HG03457 (cell line): ENCODE measurements around the gene ACKR3.

Experiments used
- ATAC-seq: cut with Tn5 transposase; IDR thresholded peaks from one replicate; pipeline ENCODE4 v1.9.1; 2021; ENCODE audit warnings: moderate number of reproducible peaks; ENCODE audit not compliant: unreplicated experiment

ACKR3 gene

DNA sequence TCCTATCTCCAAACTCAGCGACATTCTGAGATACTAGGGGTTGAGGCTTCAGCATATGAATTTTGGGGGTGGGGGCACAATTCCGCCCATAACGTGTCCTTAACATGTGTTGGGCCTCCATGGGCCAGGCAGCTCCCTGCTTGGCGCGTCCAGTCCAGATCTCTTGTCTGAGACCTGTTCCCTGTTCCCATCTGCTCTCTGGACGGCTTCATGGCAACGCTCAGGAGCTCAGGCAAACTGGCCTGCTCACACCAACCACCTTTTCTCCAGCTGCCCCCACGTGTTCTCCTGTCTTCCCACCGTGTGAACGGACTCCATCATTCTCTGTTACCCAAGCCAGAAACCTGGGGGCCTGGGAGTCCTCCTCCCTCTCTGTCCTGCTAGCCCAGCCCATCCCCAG lies 36.4 kb downstream of the ACKR3 start:
- no peak for ATAC-seq

DNA sequence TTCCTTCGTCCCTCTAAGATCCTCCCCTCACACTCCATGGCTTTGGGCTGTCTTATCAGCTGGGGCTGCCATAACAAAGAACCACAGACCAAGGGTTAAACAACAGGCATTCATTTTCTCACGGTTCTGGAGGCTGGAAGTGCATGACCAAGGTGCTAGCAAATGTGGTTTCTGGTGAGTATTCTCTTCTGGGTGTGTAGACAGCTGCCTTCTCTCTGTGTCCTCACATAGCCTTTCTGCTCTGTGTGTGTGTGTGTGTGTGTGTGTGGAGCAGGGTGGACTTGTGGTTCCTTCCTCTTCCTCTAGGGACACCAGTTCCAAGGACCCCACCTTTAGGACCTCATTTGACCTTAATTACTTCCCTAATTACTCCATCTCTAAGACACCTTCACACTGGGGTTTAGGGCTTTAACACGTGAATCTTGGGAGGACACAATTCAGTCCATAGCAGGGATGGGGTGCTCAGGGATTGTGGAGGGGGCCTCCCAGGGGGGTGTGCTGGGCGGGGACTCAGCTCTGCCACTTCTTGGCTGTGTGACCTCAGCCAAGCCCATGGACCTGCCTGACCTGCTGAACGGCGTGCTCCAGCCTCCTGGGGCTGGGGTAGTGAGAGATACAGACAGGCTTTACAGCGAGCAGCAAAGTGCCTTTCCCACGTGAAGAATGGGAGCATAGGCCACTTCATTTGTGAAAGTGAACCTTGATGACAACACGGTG lies 38.0 kb downstream of the ACKR3 start:
- ATAC-seq: no peak

DNA sequence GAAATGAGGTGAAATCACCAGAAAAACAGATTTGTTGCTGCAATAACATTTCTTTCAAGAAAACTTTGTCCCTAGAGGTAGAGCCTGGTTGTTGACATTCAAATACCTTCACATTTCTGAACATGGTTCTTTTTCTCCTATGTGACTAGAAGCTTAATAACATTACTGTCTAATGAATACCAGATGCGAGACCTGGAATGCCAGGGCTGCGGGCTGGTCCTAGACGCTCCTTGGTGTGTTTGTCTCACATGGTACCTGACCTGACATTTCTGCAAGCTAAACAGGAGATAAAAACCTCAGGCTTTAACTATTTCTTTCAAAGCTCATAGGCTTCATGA lies 38.5 kb downstream of the ACKR3 start:
- no peak for ATAC-seq

DNA sequence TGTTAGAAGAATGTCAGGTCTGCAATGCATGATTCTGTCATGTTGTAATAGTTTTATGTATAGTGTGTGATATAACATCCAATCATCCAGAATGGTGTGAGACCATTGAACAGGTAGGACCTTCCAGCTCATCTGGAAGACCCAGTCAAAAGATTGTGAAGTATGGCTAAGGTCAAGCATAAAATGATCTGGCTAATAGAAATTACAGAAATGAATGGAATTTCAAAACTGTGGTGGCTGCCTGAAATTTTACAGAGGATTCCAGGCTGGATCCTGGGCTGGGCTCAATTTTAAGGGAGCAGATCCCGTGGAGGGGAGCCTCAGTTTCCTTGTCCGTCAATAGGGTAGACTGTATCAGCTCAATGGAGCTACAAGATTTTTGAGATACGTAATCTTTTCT lies 39.1 kb downstream of the ACKR3 start:
- ATAC-seq: no peak

DNA sequence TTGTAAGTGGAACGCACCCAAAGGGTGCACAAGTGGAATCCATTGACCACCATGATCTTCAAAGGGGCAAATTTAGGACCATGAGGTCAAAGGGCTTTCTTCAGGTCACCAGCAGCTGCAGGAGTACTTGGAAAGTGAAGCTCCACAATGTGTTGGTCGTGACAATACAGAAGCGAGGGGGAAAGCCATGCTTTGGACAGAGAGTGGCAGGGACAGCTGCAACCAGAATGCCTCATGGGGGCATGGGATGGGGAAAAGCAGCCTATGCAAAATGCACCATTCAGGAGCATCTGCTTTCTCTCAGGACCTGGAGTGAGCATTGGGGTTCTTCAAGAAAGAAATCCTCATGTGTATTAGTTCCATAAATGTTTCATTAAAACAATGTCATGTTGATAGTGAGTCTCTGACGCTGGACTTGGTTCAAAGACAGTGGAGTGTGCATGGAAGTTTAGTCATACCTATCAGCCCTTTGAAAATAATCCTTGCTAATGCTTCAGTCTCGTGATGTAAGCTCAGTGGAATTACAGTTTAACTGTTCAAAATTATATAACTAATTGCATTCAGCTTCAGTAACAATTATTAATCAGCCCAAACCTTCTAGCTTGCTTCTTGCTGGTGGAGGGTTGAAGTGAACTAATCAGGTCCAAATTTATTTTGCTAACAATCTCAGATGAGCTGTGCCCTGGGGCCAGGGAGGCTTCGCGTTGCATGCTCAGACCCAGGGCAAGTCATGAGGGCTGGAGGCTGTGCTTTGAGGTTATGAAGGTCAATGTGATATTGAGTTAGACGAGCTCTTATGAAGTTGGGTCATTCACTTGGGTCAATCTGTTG lies 41.6 kb downstream of the ACKR3 start:
- ATAC-seq: no peak

DNA sequence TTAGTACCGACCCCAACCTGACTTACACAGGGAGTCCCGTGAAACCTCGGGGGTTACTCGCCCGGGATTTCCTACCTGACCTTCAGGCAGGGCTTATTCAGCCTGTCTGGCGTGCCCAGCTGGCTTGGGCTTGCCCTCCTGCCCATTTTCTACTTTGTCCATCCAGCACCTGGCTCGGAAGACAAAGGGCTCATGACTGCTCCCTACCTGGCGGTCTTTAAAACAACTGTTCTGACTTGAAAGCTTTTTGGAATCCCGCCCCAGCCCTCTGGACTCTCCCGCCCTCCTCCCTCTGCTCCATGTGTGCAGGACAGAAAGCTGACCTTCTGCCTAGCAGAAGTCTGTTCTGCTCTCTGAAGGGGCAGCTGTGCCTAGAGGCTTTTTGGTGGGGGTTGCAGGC lies 43.1 kb downstream of the ACKR3 start:
- no peak for ATAC-seq

DNA sequence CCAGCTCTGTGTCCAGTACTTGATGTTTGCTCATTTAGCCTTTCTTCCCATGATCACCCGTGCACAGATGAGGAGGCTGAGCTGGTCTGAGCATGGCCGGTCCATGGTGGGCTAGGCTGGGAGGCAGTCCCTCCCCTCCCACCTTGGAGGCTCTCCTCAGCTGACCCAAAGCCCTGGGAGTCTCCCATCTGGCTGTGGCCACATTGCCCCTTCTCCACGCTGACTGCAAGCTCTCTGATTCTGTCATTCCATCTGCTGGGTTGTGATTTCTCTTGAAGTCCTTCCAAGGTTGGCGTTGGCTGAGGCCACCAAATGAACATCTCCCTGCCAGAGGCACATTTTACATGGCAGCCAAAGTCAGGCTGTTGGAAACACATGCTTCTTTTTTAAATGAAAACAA lies 44.0 kb downstream of the ACKR3 start:
- ATAC-seq: no peak

DNA sequence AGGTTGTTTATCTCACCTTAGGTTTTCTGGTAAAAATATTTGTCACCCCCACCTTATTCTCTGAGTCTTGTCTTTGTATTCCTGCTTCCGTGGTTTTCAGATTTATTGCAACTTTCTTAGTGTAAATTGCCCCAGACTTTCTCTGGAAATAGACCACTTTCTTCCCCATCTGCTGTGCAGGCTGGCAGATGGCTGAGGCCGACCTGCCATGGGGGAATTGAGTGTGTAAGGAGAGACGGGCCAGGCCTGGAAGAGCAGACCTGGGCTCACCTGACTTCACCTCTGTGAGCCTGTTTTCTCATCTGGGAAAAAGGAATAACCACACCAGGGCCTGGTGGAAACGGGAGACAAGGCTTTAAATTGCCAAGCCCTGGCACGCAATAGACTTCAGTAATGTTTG lies 44.9 kb downstream of the ACKR3 start:
- no peak for ATAC-seq

DNA sequence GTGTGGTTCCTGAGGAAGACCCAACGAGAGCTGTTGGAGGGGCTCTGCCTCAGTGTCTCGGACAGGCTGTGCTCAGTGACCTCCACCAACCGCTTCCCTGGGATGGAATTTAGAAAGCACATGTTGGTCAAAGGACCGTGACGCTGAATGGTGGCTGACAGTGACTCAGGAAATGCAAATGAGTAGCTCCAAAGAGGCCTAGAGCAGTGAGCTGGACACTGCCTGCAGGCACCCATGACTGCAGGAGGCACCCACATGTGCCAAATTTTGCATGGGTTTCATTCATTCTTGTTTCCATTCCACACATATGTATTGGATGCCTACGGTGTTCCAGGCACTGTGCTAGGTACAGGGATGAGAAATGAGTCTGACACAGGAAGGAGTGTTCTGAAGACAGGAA lies 46.4 kb downstream of the ACKR3 start:
- ATAC-seq: no peak

DNA sequence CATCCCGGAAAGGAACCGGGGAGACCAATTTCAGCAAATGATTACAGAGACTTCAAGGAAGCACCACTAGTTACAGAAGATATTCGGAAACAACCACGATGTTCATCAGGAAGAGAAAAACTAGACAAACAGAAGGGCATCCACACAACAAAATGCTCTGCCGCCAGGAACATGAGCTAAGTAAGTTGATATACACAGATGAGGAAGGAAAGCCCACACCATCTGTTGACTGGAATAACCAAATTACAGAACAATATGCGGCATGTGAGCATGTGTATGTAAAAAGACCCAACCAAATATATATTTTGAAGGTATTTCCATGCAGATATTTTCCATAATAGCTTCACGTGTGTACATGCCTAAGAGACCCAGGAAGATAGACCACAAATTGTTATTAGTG lies 47.0 kb downstream of the ACKR3 start:
- no peak for ATAC-seq

DNA sequence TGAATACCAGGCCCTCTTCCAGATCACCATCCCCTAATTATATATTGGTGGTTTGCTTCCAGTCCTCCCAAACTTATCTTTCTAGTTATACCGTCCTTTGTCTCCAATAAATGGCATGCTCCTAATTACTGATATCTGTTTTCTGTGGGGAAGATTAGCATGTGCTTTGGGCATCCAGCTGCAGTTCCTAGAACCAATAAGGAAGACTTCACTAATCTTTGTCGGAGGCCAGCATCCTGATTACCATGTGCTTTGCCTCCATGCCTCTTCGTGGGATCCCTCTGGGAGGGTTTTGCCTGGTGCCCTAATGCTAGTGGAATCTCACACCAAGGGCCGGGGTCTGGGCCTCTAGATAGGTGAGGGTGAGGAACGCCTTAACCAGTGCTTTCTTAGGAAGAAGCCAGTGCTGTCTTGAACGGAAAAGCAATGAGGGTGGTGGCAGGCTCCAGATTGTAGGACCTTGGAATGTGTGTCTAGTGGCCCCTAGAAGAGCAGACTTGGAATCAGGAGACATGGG lies 47.7 kb downstream of the ACKR3 start:
- ATAC-seq: no peak

DNA sequence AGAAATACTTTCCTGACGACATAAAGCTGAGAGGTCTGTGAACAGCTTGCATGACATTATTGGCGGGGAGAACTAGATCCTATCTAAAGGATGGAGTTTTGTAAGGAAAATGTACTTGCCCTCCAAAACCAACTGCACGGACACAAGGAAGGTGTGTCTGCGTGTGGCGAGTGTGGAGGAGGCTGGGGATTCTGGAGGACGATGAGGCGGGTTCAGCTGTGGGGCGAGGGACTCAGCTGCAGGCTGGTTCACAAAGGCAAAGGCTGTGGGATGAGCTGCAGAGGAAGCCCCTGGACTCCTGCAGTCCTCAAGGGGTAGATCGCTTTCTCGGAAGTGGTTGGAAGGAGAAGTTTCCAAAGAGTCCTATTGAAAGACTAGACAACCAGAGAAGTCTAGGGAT lies 48.2 kb downstream of the ACKR3 start:
- ATAC-seq: no peak

DNA sequence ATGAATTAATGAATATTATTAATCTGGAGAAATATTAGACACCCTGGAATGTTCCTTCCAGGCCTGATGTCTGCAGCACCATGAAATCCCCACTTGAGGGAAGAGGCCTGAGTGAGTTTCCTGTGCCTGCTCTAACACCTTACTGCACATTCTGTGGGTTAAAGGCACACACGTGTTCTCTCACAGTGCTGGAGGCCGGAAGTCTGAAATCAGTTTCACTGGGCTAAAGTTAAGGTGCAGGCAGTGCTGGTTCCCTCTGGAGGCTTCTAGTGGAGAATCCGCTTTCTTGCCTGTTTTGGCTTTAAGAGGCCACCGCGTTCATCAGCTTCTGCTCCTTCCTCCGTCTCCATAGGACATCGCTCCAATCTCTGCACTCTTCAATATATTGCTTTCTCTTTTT lies 48.7 kb downstream of the ACKR3 start:
- no peak for ATAC-seq

DNA sequence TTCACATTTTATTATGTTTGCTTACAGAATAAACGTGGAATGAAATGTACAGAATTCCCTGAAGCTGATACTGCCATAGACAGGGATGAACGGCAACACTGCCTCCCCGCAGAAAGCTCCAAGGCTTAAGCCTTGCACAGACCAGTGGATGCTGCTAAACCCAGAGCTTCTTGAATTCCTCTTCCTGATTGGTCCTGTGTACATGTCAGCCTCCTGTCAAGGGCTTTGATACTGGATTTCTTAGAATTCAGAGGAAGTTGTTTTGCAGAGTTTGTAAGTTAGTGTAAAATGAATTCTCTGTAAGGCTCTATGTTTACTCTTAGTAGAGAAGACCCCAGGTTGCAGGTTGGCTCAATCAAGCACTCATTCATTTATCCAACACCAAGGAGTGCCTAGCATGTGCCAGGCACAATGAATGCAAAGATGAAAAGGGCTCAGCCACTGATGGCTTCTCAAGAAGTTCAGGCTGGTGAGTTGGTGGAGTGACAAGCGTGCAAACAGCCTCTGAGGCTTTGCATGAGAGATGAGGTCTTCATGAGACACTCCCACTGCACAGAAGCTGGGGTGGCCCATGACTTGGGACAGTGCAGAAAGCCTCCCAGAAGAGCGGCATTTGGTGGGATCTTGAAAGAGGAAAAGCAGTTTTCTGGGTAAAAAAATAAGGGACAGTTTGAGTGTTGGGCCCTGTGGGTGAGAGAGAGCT lies 50.4 kb downstream of the ACKR3 start:
- ATAC-seq: no peak

DNA sequence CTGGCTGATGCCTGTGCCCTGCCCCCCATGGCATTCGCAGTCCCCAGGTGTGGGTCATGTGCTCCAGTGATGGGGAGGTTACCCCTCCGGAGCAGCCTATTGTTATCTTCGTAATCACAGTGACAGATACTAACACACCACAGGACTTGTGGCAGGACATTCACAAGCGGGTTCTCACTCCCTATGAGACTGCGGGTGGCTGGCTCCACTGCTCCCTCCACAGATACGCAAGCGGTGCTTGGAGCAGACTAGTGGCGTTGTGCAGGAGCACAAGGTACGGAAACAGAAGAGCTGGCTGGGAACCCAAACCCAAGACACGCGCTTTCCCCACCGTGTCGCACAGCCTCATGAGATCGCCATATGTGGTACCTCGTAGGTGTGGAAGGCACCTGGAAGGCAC lies 52.2 kb downstream of the ACKR3 start:
- ATAC-seq: no peak

DNA sequence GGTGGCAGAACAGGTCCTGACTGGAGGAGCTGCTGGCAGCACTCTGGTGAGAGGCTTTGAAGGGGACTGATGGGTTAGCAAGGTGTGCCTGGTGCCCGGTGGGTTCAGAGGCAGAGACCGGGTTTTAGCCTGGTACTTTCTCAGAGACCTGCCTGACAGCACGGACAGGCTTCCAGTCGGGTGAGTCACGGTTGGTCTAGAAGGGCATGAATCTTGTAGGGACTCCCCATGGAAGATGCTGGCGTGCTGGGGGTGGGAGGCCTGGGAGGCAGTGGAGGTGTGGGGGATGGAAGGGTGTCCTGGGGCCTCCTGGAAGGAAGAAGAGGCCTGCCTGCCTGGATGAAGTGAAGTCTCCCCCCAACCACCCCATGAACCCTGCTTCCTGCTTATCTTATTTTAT lies 52.6 kb downstream of the ACKR3 start:
- no peak for ATAC-seq

DNA sequence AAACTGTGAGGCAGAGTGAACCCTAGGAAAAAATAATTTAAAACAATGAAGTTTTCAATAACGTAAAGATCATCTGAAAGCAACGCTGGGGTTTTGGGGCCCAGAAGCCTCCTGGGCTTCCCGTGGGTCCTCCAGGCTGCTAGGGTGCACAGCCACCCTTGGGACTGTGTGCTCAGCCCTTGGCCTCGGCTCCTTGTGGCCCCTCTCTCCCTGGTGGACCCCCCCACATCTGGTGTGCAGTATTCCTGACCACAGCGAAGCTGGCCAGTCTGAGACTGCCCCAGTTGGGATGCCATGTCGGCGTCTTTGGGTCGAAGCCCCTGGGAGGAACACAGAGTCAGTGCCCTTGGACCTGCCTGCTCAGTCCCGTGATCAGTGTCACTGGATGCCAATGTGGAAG lies 53.0 kb downstream of the ACKR3 start:
- ATAC-seq: no peak

DNA sequence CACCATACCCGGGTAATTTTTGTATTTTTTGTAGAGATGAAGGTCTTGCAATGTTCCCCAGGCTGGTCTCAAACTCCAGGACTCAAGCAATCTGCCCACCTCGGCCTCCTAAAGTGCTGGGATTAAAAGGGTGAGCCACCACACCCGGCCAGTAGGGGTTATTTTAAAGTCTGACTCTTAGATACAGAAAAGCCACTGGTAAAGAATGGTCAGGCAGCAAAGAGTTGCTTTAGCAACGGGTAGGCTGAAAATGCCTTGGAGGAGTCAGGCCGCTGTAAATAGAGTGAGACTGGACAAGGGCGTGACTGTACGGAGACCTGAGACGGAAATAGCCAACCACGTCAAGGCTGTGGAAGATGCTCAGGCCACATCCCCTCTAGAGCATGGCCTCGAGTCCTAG lies 54.2 kb downstream of the ACKR3 start:
- no peak for ATAC-seq

DNA sequence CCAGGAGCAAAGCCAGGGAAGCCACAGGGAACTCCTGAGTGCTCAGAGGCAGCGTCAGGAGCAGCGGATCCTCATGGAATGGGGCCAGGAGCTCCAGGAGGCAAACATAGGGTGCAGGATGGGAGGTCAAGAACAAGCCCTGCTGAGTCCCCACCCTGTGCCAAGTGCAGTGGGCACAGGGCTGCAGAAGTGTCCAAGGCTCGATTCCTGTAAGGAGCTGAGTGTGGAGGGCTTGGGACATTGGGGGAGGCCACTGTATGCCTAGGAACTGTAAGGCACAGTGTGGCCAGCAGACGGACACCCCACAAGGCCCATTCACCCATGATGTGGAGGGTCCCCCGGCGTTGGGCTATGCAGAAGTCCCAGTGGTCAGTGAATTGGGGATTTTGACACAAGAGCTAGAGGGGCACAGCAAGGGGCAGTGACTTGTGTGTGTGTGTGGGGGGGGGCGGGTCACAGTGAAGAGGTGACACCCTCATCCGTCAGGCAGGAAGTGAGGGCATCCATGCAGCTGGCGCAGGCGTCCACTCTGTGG lies 55.6 kb downstream of the ACKR3 start:
- no peak for ATAC-seq

DNA sequence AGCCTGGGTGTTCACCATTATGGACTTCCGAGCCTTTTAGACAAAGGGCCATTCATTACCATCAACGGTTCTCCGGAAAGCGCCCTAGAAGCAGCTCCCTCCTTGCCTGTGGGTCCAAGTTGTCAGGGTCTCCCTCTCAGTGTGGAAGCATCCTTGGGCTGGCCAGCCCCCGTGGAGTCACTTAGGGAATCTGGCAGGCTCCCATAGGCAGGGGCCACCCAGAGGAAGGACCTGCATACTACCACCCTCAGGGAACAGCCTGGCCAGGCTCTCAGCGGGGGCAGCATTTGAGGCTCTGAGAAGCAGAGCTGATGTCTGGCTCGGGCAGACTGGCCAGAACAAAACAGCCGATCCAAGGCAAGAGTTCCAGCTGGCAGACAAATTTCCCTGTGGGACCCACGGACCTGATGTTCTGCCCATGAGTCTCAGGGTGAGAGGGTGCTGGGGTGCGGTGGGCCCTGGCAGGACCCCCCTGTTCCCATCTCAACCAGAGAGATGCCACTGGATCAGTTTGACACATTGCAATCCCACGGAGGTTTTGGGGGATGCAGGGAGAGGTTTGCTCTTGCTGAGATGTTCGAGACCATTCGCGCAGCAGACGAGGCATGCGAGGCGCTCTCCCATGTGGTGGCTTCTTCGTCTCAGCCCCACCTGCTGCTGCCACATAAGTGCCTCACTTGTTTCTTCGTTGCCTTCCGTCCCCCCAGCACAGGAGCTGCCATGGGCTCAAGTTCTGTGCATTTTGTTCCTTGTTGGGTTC lies 56.9 kb downstream of the ACKR3 start:
- ATAC-seq: no peak

DNA sequence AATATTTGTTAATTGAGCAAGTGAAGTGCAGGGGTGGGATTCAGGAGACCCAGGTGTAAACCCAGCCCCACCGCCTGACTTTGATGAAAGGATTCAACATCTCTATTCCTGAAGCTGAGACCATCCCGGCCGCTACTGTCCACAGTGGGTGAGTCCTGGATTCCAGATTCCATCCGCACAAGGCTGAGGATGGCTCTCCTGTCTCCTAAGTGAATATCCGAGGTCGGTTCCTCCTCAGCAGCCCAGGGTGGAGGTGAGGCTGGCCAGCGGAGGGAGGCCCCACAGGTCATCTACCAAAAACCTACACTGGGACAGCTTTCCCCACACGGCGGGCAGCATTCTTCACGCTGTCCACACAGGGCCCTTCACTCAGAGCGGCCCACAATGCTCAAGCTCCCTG lies 57.6 kb downstream of the ACKR3 start:
- ATAC-seq: no peak
